Activated CD4-positive, alpha-beta T cell treated with anti-CD3 and anti-CD28 coated beads, Interleukin-2, amount 50 U/mL, for 24 hours (primary cell): ENCODE measurements around the gene COTL1.

Experiments used
- DNase-seq, 2 donors: peaks; one replicate each; pipeline ENCODE4 v3.0.0-alpha.2; 2020; ENCODE audit warnings: low read depth in 1 of 2, low spot score in 1 of 2

COTL1 gene

GRCh38 chr16:84617791-84618580, at the start of gene COTL1:
TSS of gene COTL1 (minus strand) at chr16:84618078. CDS start at chr16:84617914, 164 bp downstream.
- peak; percentile 91 to 93 for DNase-seq

- no peak for DNase-seq
Measured at GRCh38 chr16:84665843-84666242, 48.0 kb upstream of the COTL1 start.

- no peak for DNase-seq
Measured at GRCh38 chr16:84665359-84665758, 47.5 kb upstream of the COTL1 start.

- no peak for DNase-seq
Measured at GRCh38 chr16:84663433-84664101, 45.7 kb upstream of the COTL1 start.

- no peak for DNase-seq
Measured at GRCh38 chr16:84662471-84662870, 44.6 kb upstream of the COTL1 start.

GRCh38 chr16:84661418-84662060, 43.7 kb upstream of the COTL1 start:
- no peak for DNase-seq

GRCh38 chr16:84660973-84661372, 43.1 kb upstream of the COTL1 start:
- no peak for DNase-seq

- no peak for DNase-seq
Measured at GRCh38 chr16:84659656-84660300, 41.9 kb upstream of the COTL1 start.

- DNase-seq, result no peak
Measured at GRCh38 chr16:84658690-84659089, 40.8 kb upstream of the COTL1 start.

GRCh38 chr16:84657229-84657837, 39.5 kb upstream of the COTL1 start:
- DNase-seq, result no peak

- DNase-seq, result no peak
Measured at GRCh38 chr16:84656649-84657048, 38.8 kb upstream of the COTL1 start.

- DNase-seq, result no peak
Measured at GRCh38 chr16:84654998-84655397, 37.1 kb upstream of the COTL1 start.

GRCh38 chr16:84654238-84654637, 36.4 kb upstream of the COTL1 start:
- DNase-seq, result no peak

- DNase-seq, result no peak
Measured at GRCh38 chr16:84652566-84652965, 34.7 kb upstream of the COTL1 start.

- DNase-seq, result no peak
Measured at GRCh38 chr16:84650062-84650991, 32.4 kb upstream of the COTL1 start.

- no peak for DNase-seq
Measured at GRCh38 chr16:84649511-84649861, 31.6 kb upstream of the COTL1 start.

- DNase-seq, result peak in 1 of 2 donors; percentile 13
Measured at GRCh38 chr16:84648595-84649510, 31.0 kb upstream of the COTL1 start.

- peak; percentile 46 for DNase-seq
Measured at GRCh38 chr16:84647828-84648594, 30.1 kb upstream of the COTL1 start, which contains the start of gene KLHL36. TSS of gene KLHL36 (plus strand) at chr16:84648511. CDS start at chr16:84650868, 2,357 bp downstream.
